ENCODE measurements around the gene IQCE. TPM values are rescaled to one million over a fixed set of nuclear protein-coding genes. Genes with fewer than 3 reads are reported as not detected.
"Not testable (repeated sequence)": the region's sequence is repeated elsewhere in the genome, so short reads cannot be mapped to it uniquely, and the experiment has no call there.

IQCE gene
- total RNA-seq, 2 donors from 2014 or later: 11.6 to 17.7 TPM

GRCh38 chr7:2533566-2533965 lies 25.2 kb upstream of the IQCE start:
- not testable (repeated sequence) for H3K27me3 Mint-ChIP-seq; H3K9me3 Mint-ChIP-seq; H3K27ac Mint-ChIP-seq; DNase-seq (ENCODE audit: low spot score); H3K36me3 Mint-ChIP-seq; ATAC-seq; H3K4me3 Mint-ChIP-seq
- H3K4me1 Mint-ChIP-seq (ENCODE audit: low read depth in 2 of 2): peaks cover 13 to 15% of the 10 kb centered on the region in 2 donors

GRCh38 chr7:2534214-2534613 lies 24.6 kb upstream of the IQCE start:
- not testable (repeated sequence) for DNase-seq (ENCODE audit: low spot score); H3K27ac Mint-ChIP-seq; H3K9me3 Mint-ChIP-seq; ATAC-seq; H3K4me3 Mint-ChIP-seq; H3K36me3 Mint-ChIP-seq; H3K27me3 Mint-ChIP-seq
- peaks cover 10 to 14% of the 10 kb centered on the region in 2 donors for H3K4me1 Mint-ChIP-seq (ENCODE audit: low read depth in 2 of 2)

DNA sequence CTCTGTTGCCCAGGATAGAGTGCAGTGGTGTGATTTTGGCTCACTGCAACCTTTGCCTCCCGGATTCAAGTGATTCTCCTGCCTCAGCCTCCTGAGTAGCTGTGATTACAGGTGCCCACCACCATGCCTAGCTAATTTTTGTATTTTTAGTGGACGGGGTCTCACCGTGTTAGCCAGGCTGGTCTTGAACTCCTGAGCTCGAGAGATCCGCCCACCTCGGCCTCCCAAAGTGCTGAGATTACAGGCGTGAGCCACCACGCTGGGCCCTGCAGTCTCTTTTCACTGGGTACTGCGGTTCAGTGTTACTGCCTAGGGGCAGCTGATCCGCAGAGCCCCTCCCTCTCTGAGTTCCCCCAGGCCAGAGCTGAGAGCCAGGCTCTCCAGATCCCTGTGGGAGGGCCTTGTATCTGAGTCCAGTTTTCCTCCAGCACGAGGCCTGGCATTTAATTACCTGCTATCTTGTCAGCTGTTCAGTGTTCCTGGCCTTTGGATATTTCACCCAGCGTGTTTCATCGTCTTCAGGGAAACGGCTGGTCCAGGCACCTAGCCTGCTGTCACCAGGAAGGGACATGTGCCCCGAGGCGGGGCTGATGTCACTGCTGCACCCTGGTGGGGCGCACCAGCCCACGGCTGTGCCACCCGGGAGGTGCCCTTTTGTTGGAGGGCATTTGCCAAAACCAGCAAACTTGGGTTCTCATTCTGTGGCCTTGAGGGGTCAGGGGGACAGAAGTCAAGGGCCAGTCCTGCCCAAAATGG lies 22.7 kb upstream of the IQCE start:
- H3K36me3 Mint-ChIP-seq; H3K27ac Mint-ChIP-seq; ATAC-seq; H3K4me3 Mint-ChIP-seq; H3K9me3 Mint-ChIP-seq; H3K27me3 Mint-ChIP-seq; DNase-seq (ENCODE audit: low spot score); H3K4me1 Mint-ChIP-seq (ENCODE audit: low read depth in 2 of 2): not testable (repeated sequence)

GRCh38 chr7:2537981-2538851 lies 20.6 kb upstream of the IQCE start:
- Mint-ChIP-seq H3K4me3 (no peak overlapping the region), H3K9me3 (no peaks in the 10 kb centered on the region), H3K27ac (no peak overlapping the region), H3K36me3 (no peaks in the 10 kb centered on the region), H3K4me1 (ENCODE audit: low read depth in 2 of 2) (no peaks in the 10 kb centered on the region), H3K27me3 (no peaks in the 10 kb centered on the region)
- ATAC-seq: peak; percentile 17 to 20
- peak; percentile 58 for DNase-seq (ENCODE audit: low spot score)

GRCh38 chr7:2539031-2539911 lies 19.5 kb upstream of the IQCE start:
- Mint-ChIP-seq H3K4me1 (ENCODE audit: low read depth in 2 of 2) (no peaks in the 10 kb centered on the region), H3K27me3 (no peaks in the 10 kb centered on the region), H3K4me3 (no peak overlapping the region), H3K36me3 (no peaks in the 10 kb centered on the region), H3K9me3 (no peaks in the 10 kb centered on the region), H3K27ac (no peak overlapping the region)
- DNase-seq (ENCODE audit: low spot score) (peak; percentile 38), ATAC-seq (peak; percentile 1 to 8)

DNA sequence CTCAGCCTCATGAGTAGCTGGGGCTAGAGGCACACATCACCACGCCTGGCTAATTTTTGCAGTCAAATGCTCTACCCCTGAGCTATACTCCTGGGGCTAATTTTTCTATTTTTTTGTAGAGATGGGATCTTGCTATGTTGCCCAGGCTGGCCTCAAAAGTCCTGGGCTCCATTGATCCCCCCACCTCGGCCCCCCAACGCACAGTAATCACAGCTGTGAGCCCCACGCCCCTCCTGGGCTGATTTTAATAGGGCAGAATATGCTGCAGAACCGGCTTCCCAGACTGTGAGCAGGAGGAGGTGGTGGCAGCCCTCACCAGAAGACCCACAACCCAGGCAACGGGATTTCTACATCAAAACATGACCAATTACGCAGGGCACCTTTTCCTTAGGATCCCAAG lies 18.6 kb upstream of the IQCE start:
- H3K4me3 Mint-ChIP-seq: no peak overlapping the region
- no peak for ATAC-seq
- H3K36me3 Mint-ChIP-seq: no peaks in the 10 kb centered on the region
- H3K27me3 Mint-ChIP-seq: no peaks in the 10 kb centered on the region
- H3K9me3 Mint-ChIP-seq: no peaks in the 10 kb centered on the region
- no peaks in the 10 kb centered on the region for H3K4me1 Mint-ChIP-seq (ENCODE audit: low read depth in 2 of 2)
- no peak overlapping the region for H3K27ac Mint-ChIP-seq
- no peak for DNase-seq (ENCODE audit: low spot score)

DNA sequence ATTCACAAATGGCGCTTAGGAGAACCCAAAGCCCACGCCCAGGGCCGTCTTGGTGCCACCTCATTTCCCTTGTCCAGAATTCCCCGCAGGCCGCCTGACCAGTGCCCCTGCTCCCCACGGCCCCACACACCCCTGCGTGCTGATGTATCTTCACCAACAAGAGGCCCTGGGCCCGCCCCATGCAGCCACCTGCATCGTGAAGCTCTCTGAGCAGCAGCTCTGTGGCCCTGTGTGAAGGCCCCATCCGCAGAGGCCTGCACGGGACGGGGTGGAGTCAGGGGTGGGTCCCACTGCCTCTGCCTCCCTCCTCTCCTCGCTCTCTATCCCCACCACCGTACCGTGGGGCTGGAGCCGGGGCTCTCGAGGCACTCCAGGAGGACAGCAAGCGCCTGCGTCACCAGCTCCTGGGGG lies 18.1 kb upstream of the IQCE start:
- no peak overlapping the region for H3K4me3 Mint-ChIP-seq
- no peaks in the 10 kb centered on the region for H3K27me3 Mint-ChIP-seq
- H3K9me3 Mint-ChIP-seq: no peaks in the 10 kb centered on the region
- ATAC-seq (no peak), DNase-seq (ENCODE audit: low spot score) (peak; percentile 55)
- no peaks in the 10 kb centered on the region for H3K36me3 Mint-ChIP-seq
- H3K27ac Mint-ChIP-seq: no peak overlapping the region
- no peaks in the 10 kb centered on the region for H3K4me1 Mint-ChIP-seq (ENCODE audit: low read depth in 2 of 2)

GRCh38 chr7:2541291-2542010 lies 17.3 kb upstream of the IQCE start:
- Mint-ChIP-seq H3K27me3 (no peaks in the 10 kb centered on the region), H3K4me3 (no peak overlapping the region), H3K9me3 (no peaks in the 10 kb centered on the region), H3K36me3 (no peaks in the 10 kb centered on the region), H3K27ac (no peak overlapping the region), H3K4me1 (ENCODE audit: low read depth in 2 of 2) (no peaks in the 10 kb centered on the region)
- ATAC-seq (no peak), DNase-seq (ENCODE audit: low spot score) (peak; percentile 60)

GRCh38 chr7:2542011-2542915 lies 16.5 kb upstream of the IQCE start:
- no peaks in the 10 kb centered on the region for H3K27me3 Mint-ChIP-seq
- no peak overlapping the region for H3K4me3 Mint-ChIP-seq
- H3K27ac Mint-ChIP-seq: no peak overlapping the region
- no peaks in the 10 kb centered on the region for H3K9me3 Mint-ChIP-seq
- peak; percentile 57 for DNase-seq (ENCODE audit: low spot score)
- H3K36me3 Mint-ChIP-seq: no peaks in the 10 kb centered on the region
- no peaks in the 10 kb centered on the region for H3K4me1 Mint-ChIP-seq (ENCODE audit: low read depth in 2 of 2)
- ATAC-seq: no peak

DNA sequence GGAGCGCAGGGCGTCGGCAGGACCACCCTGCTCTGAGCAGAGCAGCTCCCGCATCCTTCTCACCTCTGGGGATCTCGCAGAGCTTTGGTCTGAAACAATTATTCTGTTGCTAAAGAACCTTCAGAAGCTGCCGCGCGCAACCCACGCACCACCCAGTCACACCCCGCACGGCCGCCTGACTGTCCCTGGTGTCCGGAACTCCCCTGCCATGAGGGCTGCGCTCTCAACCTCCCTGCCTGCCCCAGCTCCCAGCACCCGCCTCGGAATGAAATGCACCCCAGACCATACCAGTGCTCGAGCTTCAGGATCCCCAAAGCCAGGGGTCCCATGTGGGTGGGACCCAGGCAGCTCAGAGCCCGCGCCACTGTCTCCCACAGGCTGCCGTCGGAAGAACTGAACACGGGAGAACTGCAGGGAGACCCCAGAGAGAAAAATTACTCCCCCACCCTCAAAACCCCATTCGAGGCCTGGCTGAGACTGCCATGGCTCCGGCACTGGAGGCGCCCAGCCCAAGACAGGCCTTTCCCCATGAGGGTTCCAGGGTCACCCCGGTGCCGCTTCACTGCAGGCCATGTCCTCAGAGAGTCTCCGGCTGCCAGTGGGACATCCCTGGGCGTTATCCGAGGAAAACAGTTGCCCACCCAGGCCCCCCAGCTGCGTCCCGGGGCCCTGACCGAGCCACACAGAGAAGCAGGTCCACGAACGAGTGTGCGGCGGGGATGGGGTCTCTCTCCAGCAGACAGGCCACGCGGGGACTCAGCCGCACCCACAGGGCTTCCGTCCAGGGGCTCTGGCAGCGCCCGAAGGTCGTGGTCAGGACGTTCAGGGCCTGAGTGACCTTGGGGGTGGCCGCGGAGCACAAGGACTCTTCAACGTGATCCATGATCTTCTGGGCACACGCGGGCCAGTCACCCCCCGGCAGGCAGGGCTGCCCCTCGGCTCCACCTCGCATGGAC lies 15.6 kb upstream of the IQCE start:
- Mint-ChIP-seq H3K27me3 (no peaks in the 10 kb centered on the region), H3K36me3 (no peaks in the 10 kb centered on the region), H3K4me3 (no peak overlapping the region), H3K27ac (no peak overlapping the region), H3K9me3 (no peaks in the 10 kb centered on the region), H3K4me1 (ENCODE audit: low read depth in 2 of 2) (no peaks in the 10 kb centered on the region)
- ATAC-seq: no peak
- peak; percentile 57 for DNase-seq (ENCODE audit: low spot score)

DNA sequence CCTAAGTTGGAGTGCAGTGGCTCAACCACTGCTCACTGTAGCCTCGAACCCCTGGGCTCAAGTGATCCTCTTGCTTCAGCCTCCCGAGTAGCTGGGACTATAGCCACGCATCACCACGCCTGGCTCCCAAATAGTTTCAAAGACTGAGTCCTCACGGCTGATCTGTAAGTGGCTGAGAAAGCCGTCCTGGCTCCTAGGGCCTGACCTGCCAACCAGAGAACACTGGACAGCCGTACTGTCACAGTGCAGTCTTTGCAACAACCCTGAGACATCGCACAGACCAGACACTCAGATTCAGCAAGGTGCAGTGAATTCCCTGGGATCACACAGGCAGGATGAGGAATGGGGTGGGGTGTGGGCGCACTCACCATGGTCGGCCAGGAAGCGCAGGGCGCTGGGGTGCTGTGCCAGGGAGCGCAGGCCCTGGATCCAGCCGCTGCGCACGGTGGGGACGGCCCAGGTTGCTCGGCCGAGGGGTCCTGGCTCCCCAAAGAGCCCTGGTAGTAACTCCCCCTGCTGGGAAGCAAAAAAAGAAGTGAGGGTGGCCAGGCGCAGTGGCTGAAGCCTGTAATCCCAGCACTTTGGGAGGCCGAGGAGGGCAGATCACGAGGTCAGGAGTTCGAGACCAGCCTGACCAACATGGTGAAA lies 14.1 kb upstream of the IQCE start:
- DNase-seq (ENCODE audit: low spot score): no peak
- no peak for ATAC-seq
- Mint-ChIP-seq H3K27ac (no peak overlapping the region), H3K27me3 (no peaks in the 10 kb centered on the region), H3K36me3 (peaks cover 6% of the 10 kb centered on the region), H3K4me1 (ENCODE audit: low read depth in 2 of 2) (peaks cover 2 to 6% of the 10 kb centered on the region in 2 donors), H3K4me3 (no peak overlapping the region), H3K9me3 (no peaks in the 10 kb centered on the region)
